ENCODE results near the gene LSAMP.

DNA sequence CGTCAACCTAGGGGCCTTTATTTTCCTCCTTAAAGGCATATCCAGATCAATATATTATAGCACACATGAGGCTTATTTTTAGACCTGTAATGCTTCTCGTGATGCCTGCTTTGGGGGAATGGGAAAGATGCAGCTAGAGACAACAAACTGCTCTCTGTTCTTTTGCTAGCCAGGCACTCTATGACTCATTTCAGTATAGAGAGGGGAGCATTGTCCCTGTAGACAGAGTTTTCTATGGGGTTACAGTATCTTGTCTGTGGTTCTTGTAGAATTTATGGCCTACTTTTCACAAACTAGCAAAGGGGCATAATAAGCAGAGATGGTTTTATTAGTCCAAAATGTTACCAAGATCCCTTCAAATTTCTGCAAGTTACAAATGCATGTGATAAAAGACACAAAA lies 305.6 kb downstream of the LSAMP start:
- TF ChIP-seq, protein P1, sequence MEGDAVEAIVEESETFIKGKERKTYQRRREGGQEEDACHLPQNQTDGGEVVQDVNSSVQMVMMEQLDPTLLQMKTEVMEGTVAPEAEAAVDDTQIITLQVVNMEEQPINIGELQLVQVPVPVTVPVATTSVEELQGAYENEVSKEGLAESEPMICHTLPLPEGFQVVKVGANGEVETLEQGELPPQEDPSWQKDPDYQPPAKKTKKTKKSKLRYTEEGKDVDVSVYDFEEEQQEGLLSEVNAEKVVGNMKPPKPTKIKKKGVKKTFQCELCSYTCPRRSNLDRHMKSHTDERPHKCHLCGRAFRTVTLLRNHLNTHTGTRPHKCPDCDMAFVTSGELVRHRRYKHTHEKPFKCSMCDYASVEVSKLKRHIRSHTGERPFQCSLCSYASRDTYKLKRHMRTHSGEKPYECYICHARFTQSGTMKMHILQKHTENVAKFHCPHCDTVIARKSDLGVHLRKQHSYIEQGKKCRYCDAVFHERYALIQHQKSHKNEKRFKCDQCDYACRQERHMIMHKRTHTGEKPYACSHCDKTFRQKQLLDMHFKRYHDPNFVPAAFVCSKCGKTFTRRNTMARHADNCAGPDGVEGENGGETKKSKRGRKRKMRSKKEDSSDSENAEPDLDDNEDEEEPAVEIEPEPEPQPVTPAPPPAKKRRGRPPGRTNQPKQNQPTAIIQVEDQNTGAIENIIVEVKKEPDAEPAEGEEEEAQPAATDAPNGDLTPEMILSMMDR (IDR thresholded peaks at IDR 0.05), result no peak
- TF ChIP-seq POLR2A (IDR thresholded peaks at IDR 0.05), result no peak
